Measurements from ENCODE around the gene MYO5C. TPM values are rescaled to one million over a fixed set of nuclear protein-coding genes. Genes with fewer than 3 reads are reported as not detected.

MYO5C gene
- total RNA-seq, 1 donor from 2014 or later = 16.9 TPM

DNA sequence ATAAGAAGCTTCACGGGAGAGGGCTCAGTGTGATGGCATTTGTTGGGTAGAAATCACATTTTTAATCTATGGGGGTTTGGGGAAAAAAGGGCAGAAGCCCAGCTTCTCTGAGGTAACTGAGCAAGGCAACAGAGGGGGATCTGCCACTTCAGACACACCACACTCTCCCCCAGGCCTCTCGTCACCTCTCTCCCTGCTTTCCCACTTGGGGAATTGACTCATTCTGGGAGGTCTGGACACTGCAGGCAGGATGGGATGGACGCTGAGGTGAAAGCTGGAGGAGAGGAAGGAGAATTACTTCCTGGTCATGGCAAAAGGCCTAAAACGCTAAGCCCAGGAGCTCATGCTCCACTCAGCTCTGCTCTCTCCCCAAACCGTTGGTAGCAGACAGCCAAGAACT is 33.2 kb downstream of the MYO5C start:
- no peak for DNase-seq (ENCODE audit: low read depth)
- no peak overlapping the region for H3K4me3 ChIP-seq (ENCODE audit: low read depth, low read length)
- TF ChIP-seq, protein P1, sequence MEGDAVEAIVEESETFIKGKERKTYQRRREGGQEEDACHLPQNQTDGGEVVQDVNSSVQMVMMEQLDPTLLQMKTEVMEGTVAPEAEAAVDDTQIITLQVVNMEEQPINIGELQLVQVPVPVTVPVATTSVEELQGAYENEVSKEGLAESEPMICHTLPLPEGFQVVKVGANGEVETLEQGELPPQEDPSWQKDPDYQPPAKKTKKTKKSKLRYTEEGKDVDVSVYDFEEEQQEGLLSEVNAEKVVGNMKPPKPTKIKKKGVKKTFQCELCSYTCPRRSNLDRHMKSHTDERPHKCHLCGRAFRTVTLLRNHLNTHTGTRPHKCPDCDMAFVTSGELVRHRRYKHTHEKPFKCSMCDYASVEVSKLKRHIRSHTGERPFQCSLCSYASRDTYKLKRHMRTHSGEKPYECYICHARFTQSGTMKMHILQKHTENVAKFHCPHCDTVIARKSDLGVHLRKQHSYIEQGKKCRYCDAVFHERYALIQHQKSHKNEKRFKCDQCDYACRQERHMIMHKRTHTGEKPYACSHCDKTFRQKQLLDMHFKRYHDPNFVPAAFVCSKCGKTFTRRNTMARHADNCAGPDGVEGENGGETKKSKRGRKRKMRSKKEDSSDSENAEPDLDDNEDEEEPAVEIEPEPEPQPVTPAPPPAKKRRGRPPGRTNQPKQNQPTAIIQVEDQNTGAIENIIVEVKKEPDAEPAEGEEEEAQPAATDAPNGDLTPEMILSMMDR (conservative IDR thresholded peaks at IDR 0.05; ENCODE audit: low read depth, low read length) = no peak

DNA sequence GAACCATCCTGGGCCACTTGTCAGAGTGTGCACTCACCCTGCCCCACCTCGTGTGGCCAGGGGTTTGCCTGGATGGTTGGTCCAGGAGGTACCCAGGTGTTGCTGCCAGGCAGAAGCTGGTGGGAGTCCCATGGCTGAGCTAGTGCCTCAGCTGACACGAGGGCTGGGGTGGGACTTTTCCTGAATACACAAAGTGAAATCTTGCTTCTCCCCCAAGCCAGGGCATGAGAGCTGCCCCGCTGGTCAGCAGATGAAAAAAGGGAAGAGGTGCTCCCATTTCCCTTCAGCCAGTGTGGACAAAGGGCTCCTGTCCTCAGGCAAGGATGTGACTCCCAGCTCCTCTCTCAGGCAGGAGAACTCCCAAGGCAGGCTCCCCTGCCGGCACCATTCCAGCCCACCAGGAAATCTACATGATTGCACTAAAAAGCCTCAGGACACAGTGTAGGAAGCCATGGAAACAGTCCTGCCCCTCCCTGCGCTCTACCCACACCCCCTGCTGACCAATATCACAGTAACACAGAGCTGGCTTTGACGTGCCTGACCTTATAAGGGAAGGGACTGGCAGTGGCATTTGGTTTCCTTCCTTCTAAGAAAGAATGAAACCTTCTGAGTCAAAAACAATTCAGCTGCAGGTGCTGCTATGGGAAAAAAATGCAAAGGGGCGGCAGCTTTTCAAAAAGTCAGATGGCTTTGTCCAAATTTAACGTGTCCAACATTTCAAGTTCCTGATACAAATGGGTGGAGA is 33.9 kb downstream of the MYO5C start:
- TF ChIP-seq, protein P1 (conservative IDR thresholded peaks at IDR 0.05; ENCODE audit: low read depth, low read length) = peak; percentile 6
- no peak overlapping the region for H3K4me3 ChIP-seq (ENCODE audit: low read depth, low read length)
- no peak for DNase-seq (ENCODE audit: low read depth)

DNA sequence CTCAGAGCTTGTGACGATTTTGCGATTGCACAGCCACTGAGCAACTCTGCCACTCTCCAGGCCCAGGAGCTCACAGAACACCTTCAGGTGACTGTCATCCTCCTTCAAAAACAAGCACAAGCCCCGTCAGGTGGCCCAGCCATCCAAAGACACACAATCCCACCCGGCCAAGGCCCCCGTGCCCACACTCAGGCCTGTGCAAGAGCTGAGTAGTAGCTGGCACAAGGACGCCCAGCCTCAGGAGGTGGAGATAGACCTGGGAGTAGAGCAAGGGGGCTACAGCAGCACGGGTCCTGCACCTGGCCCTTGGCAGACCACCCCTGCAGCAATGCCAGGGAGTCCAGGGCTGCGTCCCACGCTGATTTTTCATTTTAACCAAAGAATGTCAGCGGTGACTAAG is 34.6 kb downstream of the MYO5C start:
- H3K4me3 ChIP-seq (ENCODE audit: low read depth, low read length) = no peak overlapping the region
- no peak for DNase-seq (ENCODE audit: low read depth)
- TF ChIP-seq, protein P1 (conservative IDR thresholded peaks at IDR 0.05; ENCODE audit: low read depth, low read length) = no peak

DNA sequence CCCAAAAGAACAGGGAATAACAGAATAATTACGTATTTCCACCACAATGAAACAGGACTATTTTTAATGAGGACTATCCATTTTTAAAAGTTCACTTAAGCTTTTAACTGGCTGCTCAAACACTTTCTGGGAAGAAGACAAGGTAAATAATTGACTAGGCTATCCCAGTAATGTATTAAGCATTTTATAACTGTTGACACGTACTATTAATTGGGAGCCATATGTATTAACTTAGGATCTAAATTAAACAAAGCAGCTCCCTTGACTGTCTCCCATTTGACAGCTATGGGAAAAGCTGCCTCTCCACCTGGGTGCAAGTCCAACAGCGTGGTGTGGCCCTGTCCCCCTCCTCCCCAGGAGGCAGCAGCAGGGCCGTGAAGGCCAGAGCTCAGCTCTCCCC is 36.1 kb downstream of the MYO5C start:
- H3K4me3 ChIP-seq (ENCODE audit: low read depth, low read length) = no peak overlapping the region
- DNase-seq (ENCODE audit: low read depth) = no peak
- TF ChIP-seq, protein P1 (conservative IDR thresholded peaks at IDR 0.05; ENCODE audit: low read depth, low read length) = no peak

DNA sequence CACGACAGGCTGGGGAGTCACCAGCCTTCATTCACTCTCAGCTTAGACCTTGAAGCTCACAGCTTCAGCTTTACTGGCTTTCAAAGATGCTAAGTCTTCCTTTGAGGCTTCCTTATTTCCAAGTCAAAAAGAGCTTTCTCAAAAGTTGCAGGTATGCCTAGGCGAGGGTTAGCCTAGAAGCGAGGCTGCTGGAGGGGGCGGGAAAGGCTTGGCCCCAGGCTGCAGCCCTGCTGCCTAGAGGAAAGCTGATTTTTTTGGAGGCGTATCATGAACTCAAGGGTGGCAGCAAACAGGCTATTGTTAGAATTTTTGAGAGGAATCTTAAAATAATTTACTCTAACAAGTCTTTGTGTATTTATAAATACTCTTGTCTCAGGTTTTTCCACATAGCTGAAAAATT is 37.1 kb downstream of the MYO5C start:
- TF ChIP-seq, protein P1 (conservative IDR thresholded peaks at IDR 0.05; ENCODE audit: low read depth, low read length) = no peak
- H3K4me3 ChIP-seq (ENCODE audit: low read depth, low read length) = no peak overlapping the region
- DNase-seq (ENCODE audit: low read depth) = no peak

DNA sequence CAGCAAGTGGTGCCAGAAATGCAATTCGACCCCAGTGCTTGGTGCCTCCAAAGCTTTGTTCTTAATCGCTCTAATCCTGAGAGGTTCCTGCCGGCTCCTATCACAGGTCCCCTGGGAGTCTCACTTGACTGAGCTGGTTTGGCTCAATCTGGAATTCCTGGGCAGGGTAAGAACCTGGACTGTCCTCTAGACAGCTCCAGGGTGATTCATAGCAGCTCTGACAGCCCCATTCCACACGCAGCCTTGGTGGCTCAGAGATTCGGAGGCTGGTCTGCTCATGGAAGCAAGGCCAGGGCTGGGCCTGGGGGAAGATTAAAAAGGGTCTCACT is 37.9 kb downstream of the MYO5C start:
- TF ChIP-seq, protein P1 (conservative IDR thresholded peaks at IDR 0.05; ENCODE audit: low read depth, low read length) = no peak
- peak; percentile 59 for DNase-seq (ENCODE audit: low read depth)
- H3K4me3 ChIP-seq (ENCODE audit: low read depth, low read length) = no peak overlapping the region
